ENCODE measurements around the gene ZNF397.

Gene ZNF397

DNA sequence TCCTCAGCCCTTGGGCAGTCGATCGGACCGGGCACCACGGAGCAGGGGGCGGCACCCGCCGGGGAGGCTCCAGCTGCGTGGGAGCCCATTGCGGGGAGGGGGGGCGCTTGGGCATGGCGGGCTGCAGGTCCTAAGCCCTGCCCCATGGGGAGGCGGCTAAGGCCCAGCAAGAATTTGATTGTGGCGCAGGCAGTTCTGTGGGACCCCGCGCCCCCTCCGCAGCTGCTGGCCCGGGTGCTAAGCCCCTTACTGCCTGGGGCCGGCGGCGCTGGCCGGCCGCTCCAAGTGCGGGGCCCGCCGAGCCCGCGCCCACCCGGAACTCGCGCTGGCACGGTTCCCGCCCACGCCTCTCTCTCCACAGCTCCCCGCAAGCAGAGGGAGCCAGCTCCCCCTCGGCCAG, 30.8 kb downstream of the ZNF397 start:
- DNase-seq (ENCODE audit: low spot score) = no peak
- in situ Hi-C loops (cut with MboI; ENCODE audit: low sequenced_read_pairs, unreplicated experiment) = no loop called here
- TF ChIP-seq CTCF (IDR thresholded peaks at IDR 0.05; ENCODE audit: borderline replicate concordance, control extremely low read depth, extremely low read depth, insufficient read depth, missing control alignments) = no peak

GRCh38 chr18:35276267-35276666, 35.4 kb downstream of the ZNF397 start:
- TF ChIP-seq CTCF (IDR thresholded peaks at IDR 0.05; ENCODE audit: borderline replicate concordance, control extremely low read depth, extremely low read depth, insufficient read depth, missing control alignments) = no peak
- in situ Hi-C loops (cut with MboI; ENCODE audit: low sequenced_read_pairs, unreplicated experiment) = no loop called here
- no peak for DNase-seq (ENCODE audit: low spot score)

GRCh38 chr18:35277633-35278032, 36.8 kb downstream of the ZNF397 start:
- TF ChIP-seq CTCF (IDR thresholded peaks at IDR 0.05; ENCODE audit: borderline replicate concordance, control extremely low read depth, extremely low read depth, insufficient read depth, missing control alignments) = no peak
- no peak for DNase-seq (ENCODE audit: low spot score)
- in situ Hi-C loops (cut with MboI; ENCODE audit: low sequenced_read_pairs, unreplicated experiment) = no loop called here

DNA sequence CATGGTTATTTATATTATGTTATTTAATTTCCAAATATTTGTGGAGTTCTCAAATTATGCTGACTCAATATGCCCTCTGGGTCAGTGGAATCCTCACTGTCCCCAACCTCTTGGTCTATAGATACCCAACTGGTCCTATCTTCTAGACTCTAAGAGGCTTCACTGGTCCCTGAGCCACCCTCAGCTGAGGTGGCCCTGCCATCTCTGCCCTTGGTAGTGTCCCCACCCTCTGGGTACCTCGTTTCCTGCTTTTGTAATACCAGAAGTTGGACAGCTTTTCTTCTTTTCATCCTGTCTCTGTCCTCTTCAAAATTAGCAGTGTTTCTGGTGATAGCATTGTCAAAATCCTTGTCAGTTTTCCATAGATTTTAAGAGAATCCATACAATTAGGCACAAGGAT, 37.3 kb downstream of the ZNF397 start:
- in situ Hi-C loops (cut with MboI; ENCODE audit: low sequenced_read_pairs, unreplicated experiment) = no loop called here
- TF ChIP-seq CTCF (IDR thresholded peaks at IDR 0.05; ENCODE audit: borderline replicate concordance, control extremely low read depth, extremely low read depth, insufficient read depth, missing control alignments) = no peak
- no peak for DNase-seq (ENCODE audit: low spot score)

DNA sequence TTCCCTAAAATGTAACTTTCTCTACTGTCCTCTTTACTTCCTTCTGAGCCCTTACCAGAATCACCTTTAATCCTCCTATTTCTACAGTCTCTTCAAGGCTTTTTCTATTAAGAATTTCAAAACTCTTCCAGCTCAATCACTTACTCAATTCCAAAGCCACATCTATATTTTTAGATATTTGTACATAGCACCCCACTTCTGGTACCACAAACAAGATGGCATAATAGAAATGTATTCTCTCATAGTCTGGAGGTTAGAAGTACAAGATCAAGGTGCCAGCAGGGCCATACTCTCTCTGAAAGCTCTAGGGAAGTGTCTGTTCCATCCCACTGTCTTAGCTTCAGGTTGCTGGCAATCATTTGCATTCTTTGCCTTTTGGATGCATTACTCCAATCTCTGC, 38.1 kb downstream of the ZNF397 start:
- no peak for TF ChIP-seq CTCF (IDR thresholded peaks at IDR 0.05; ENCODE audit: borderline replicate concordance, control extremely low read depth, extremely low read depth, insufficient read depth, missing control alignments)
- DNase-seq (ENCODE audit: low spot score) = no peak
- in situ Hi-C loops (cut with MboI; ENCODE audit: low sequenced_read_pairs, unreplicated experiment) = no loop called here

DNA sequence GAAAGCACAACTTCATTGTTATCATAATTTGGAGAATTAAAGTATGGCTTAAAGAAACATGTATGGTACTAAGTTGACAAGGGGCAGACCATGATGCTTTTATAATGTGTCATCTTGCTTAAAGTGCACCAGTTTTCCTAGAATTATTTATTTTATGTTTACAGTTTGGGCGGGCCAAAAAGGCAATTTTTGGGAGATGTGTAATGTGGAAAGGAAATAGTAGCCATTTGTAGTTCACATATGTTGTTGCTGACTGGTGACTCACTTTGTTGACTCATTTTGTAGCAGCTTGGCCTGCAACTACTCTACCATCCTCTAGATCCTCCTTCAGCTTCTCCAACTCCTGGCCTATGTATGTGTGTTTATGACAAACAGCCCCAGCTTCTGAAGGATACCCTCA, 41.5 kb downstream of the ZNF397 start:
- TF ChIP-seq CTCF (IDR thresholded peaks at IDR 0.05; ENCODE audit: borderline replicate concordance, control extremely low read depth, extremely low read depth, insufficient read depth, missing control alignments) = no peak
- in situ Hi-C loops (cut with MboI; ENCODE audit: low sequenced_read_pairs, unreplicated experiment) = no loop called here
- DNase-seq (ENCODE audit: low spot score) = no peak
